Vagina (tissue), 2 donors: ENCODE data around the gene HOXB9. TPM values are rescaled to one million over a fixed set of nuclear protein-coding genes. Genes with fewer than 3 reads are reported as not detected.
A peak's percentile ranks its signal among the peaks of the same experiment; 100 is the strongest.

Source experiments
- DNase-seq, 2 donors: peaks; one replicate each; pipeline ENCODE4 v3.0.0-alpha.2; 2017; ENCODE audit errors: extremely low spot score in 2 of 2
- H3K27ac ChIP-seq: fragments of 200-600 bp; sonication (generic); one replicate; pipeline ENCODE4 v1.5.1; 2019
- H3K27me3 ChIP-seq: fragments of 200-600 bp; sonication (generic); one replicate; pipeline ENCODE4 v1.5.1; 2019
- H3K36me3 ChIP-seq, 2 donors: fragments of 200-600 bp; sonication (generic); one replicate each; pipeline ENCODE4 v1.5.1; 2017 to 2019
- H3K4me1 ChIP-seq: fragments of 200-600 bp; sonication (generic); one replicate; pipeline ENCODE4 v1.5.1; 2019
- H3K4me3 ChIP-seq, 2 donors: fragments of 200-600 bp; sonication (generic); 1 replicate in 1 of 2; 2 replicates in 1 of 2; pipeline ENCODE4 v1.5.1; 2016 to 2019
- H3K9me3 ChIP-seq: fragments of 200-600 bp; sonication (generic); one replicate; pipeline ENCODE4 v1.5.1; 2019
- CTCF ChIP-seq, 3 experiments: fragments of 450-650 bp in 2 of 3; fragments of 200-600 bp in 1 of 3; sonication (generic) in 1 of 3; IDR thresholded peaks; one replicate each; pipeline ENCODE4 v1.5.1; 2017 to 2019; ENCODE audit warnings: antibody characterized with exemption in 3 of 3, mild to moderate bottlenecking in 2 of 3, moderate library complexity in 2 of 3
- POLR2A ChIP-seq, 2 donors: fragments of 450-650 bp; IDR thresholded peaks; one replicate each; pipeline ENCODE4 v1.6.1; 2017; ENCODE audit warnings: antibody characterized with exemption in 2 of 2, mild to moderate bottlenecking in 2 of 2, moderate library complexity in 2 of 2
- POLR2AphosphoS5 ChIP-seq, 2 donors: sonication (generic); formaldehyde crosslinking; IDR thresholded peaks; one replicate each; pipeline ENCODE4 v1.9.0; 2017; ENCODE audit warnings: antibody characterized with exemption in 2 of 2, mild to moderate bottlenecking in 2 of 2, low read depth in 1 of 2; ENCODE audit not compliant: insufficient read depth in 1 of 2
- intact Hi-C: fragments of 100-400 bp; cut with DNase I; formaldehyde crosslinking; loops from one replicate; pipeline ENCODE4 v1.15.1; 2023
- total RNA-seq: library from RNA; depleted of rRNA; stranded (reverse); fragments of >200 nt; gene quantifications from one replicate; pipeline ENCODE4 v1.2.3, GENCODE V29; 2016

Gene HOXB9
- total RNA-seq, 1 donor from 2014 or later, result not detected

DNA sequence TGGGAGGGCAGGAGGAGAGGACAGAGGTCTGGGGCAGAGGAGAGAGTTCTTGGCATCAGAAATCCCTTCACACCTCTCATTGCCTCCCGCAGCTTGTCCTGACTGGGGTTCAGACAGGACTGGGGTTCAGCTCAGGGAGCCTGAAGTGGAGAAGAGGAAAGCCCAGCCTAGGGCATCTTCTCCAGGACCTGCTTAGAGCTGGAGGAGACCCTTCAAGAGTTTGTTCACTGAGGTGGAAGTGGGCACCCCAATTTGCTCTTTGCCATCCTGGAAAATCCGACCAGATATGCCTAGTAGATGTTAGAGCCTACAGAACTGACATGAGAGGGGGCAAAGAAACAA is 38.1 kb downstream of the HOXB9 start:
- intact Hi-C loops, result no loop called here
- peaks cover 5% of the 10 kb centered on the region for H3K27me3 ChIP-seq
- H3K4me3 ChIP-seq, result no peak overlapping the region

GRCh38 chr17:48587276-48588073 is 38.7 kb downstream of the HOXB9 start:
- TF ChIP-seq POLR2AphosphoS5 (IDR thresholded peaks at IDR 0.05; ENCODE audit: insufficient read depth in 1 of 2, low read depth in 1 of 2) (no peak), CTCF (IDR thresholded peaks at IDR 0.05) (no peak), POLR2A (IDR thresholded peaks at IDR 0.05) (no peak)
- H3K9me3 ChIP-seq, result no peaks in the 10 kb centered on the region
- peaks cover 15% of the 10 kb centered on the region for H3K4me1 ChIP-seq
- no peak overlapping the region for H3K4me3 ChIP-seq
- peak overlapping the region; percentile 8 for H3K27ac ChIP-seq
- no peaks in the 10 kb centered on the region for H3K27me3 ChIP-seq
- no peaks in the 10 kb centered on the region for H3K36me3 ChIP-seq
- DNase-seq, result no peak
- intact Hi-C loops, result no loop called here

More for the DNA sequence above, 38.1 kb downstream of the HOXB9 start:
- TF ChIP-seq POLR2AphosphoS5 (IDR thresholded peaks at IDR 0.05; ENCODE audit: insufficient read depth in 1 of 2, low read depth in 1 of 2), result no peak
- no peak for TF ChIP-seq POLR2A (IDR thresholded peaks at IDR 0.05)
- no peak for TF ChIP-seq CTCF (IDR thresholded peaks at IDR 0.05)
- no peaks in the 10 kb centered on the region for H3K36me3 ChIP-seq
- H3K4me1 ChIP-seq, result peaks cover 20% of the 10 kb centered on the region
- no peak for DNase-seq
- no peaks in the 10 kb centered on the region for H3K9me3 ChIP-seq
- peak overlapping the region; percentile 8 for H3K27ac ChIP-seq

- no peak for TF ChIP-seq POLR2A (IDR thresholded peaks at IDR 0.05)
- TF ChIP-seq POLR2AphosphoS5 (IDR thresholded peaks at IDR 0.05; ENCODE audit: insufficient read depth in 1 of 2, low read depth in 1 of 2), result no peak
- no peak for TF ChIP-seq CTCF (IDR thresholded peaks at IDR 0.05)
- intact Hi-C loops, result no loop called here
- no peaks in the 10 kb centered on the region for H3K9me3 ChIP-seq
- peak overlapping the region; percentile 55 to 56 for H3K4me3 ChIP-seq
- H3K36me3 ChIP-seq, result no peaks in the 10 kb centered on the region
- no peaks in the 10 kb centered on the region for H3K27me3 ChIP-seq
- H3K27ac ChIP-seq, result peak overlapping the region; percentile 27
- DNase-seq, result no peak
- H3K4me1 ChIP-seq, result peaks cover 20% of the 10 kb centered on the region
Measured at GRCh38 chr17:48586355-48587258, 39.6 kb downstream of the HOXB9 start.

GRCh38 chr17:48584223-48584741 is 41.9 kb downstream of the HOXB9 start:
- intact Hi-C loops, result no loop called here
- Histone ChIP-seq H3K27ac (no peak overlapping the region), H3K9me3 (no peaks in the 10 kb centered on the region), H3K27me3 (no peaks in the 10 kb centered on the region), H3K36me3 (no peaks in the 10 kb centered on the region), H3K4me1 (peaks cover 25% of the 10 kb centered on the region), H3K4me3 (no peak overlapping the region)
- no peak for DNase-seq
- TF ChIP-seq POLR2A (IDR thresholded peaks at IDR 0.05), result no peak
- no peak for TF ChIP-seq CTCF (IDR thresholded peaks at IDR 0.05)
- TF ChIP-seq POLR2AphosphoS5 (IDR thresholded peaks at IDR 0.05; ENCODE audit: insufficient read depth in 1 of 2, low read depth in 1 of 2), result no peak
